Fibroblast of lung (primary cell): ENCODE measurements around the gene PTPN21.

ENCODE experiments used
- EZH2 ChIP-seq: IDR thresholded peaks from 2 replicates; pipeline ENCODE4 v1.5.1; 2012; ENCODE audit warnings: low read length, control low read depth, mild to moderate bottlenecking; ENCODE audit errors: missing control alignments
- TF ChIP-seq, protein P1 (sequence below), 2 donors: IDR thresholded peaks in 1 of 2; conservative IDR thresholded peaks in 1 of 2; 1 replicate in 1 of 2; 2 replicates in 1 of 2; pipeline ENCODE4 v1.5.1; 2011 to 2012; ENCODE audit warnings: low read length in 2 of 2, control low read depth in 1 of 2, inconsistent platforms in 1 of 2, low read depth in 1 of 2, mild to moderate bottlenecking in 1 of 2

DNA sequence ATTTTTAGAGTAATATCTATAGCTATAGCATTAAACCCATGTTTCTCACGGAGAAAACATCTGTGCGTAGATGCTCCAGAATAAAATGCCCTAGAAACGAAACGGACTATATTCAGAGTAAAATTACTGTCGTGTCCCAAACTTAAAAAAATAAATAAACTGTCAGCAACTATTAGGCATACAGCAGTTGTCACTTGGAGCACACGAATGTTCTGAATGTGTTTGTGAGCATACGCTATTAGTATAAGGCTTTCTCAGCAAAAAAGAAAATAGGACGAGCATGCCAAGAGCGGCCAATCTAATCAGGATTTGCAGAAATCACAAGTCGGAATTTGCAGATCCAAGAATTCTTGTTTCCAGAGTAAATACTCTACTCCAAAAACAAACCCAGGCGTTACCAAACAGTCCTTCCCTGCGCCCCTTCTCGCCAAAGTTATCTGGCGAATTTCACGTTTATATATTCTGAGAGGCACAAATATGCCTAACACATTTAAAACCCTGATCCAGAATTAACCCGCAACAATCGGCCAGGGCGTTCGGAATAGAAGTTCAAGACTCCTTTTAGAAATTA, 836 bp downstream of the PTPN21 start:
- TF ChIP-seq, protein P1, sequence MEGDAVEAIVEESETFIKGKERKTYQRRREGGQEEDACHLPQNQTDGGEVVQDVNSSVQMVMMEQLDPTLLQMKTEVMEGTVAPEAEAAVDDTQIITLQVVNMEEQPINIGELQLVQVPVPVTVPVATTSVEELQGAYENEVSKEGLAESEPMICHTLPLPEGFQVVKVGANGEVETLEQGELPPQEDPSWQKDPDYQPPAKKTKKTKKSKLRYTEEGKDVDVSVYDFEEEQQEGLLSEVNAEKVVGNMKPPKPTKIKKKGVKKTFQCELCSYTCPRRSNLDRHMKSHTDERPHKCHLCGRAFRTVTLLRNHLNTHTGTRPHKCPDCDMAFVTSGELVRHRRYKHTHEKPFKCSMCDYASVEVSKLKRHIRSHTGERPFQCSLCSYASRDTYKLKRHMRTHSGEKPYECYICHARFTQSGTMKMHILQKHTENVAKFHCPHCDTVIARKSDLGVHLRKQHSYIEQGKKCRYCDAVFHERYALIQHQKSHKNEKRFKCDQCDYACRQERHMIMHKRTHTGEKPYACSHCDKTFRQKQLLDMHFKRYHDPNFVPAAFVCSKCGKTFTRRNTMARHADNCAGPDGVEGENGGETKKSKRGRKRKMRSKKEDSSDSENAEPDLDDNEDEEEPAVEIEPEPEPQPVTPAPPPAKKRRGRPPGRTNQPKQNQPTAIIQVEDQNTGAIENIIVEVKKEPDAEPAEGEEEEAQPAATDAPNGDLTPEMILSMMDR (conservative IDR thresholded peaks at IDR 0.05 in 1 of 2, IDR thresholded peaks at IDR 0.05 in 1 of 2; ENCODE audit: low read depth in 1 of 2, low read length in 2 of 2): no peak
- TF ChIP-seq EZH2: no peak
